GM18909 (cell line): ENCODE measurements around the gene RAB33A.
"Not testable (repeated sequence)": the region's sequence is repeated elsewhere in the genome, so short reads cannot be mapped to it uniquely, and the experiment has no call there.

Experiments
- ATAC-seq: cut with Tn5 transposase; IDR thresholded peaks from one replicate; pipeline ENCODE4 v1.9.1; 2021; ENCODE audit warnings: mild to moderate bottlenecking; ENCODE audit not compliant: unreplicated experiment, poor library complexity

Gene RAB33A

DNA sequence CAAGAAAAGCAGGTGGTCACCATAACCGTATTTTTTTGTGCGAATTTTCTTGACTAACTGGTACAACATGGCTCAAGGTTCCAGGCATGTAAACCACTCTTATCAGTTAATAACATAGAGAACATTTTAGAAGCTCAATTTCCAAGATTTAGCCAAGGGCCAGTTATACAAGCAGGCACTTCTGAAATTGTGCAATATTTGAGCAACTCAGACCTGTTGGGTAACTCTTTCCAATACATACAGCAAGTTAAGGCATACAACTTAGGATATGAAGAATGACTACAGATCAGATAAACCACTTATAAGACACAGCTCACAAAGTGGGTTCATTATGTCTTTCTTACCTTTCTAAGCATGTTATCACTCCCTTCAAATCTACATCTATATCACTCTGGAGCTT lies 53.0 kb downstream of the RAB33A start:
- no peak for ATAC-seq

DNA sequence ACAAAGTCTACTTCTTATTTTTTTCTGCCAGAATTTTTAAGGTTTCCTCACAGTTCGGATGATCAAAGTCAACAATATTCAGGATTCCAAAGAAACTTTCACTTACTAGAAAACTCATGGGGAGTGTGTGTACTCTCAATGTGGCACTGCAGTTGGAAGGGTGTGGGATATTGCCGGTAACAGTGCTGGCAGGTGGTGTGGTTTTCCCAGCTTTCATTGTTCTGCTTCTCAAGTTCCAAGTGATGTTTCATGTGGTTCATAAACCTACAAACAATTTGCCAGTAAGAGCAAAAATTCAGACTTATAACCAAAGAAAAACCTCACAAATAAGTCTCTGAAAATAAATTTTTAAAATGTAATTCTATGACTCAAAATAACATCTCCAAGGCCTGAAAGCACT lies 57.1 kb downstream of the RAB33A start:
- no peak for ATAC-seq

DNA sequence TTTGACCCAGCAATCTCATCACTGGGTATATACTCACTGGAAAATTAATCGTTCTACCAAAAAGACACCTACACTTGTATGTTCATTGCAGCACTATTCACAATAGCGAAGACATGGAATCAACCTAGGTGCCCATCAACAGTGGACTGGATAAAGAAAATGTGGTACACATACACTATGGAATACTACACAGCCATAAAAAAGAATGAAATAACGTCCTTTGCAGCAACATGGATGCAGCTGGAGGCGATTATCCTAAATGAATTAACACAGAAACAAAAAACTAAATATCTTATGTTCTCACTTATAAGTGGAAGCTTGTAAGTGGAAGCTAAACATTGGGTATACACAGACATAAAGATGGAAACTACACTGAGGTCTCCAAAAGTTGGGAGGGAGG lies 59.4 kb downstream of the RAB33A start:
- not testable (repeated sequence) for ATAC-seq
